SH-SY5Y (cell line): Measurements from ENCODE around the gene MBP.

Source experiments
- GATA2 ChIP-seq: IDR thresholded peaks from 2 replicates; pipeline ENCODE4 v1.6.1; 2011; ENCODE audit warnings: mild to moderate bottlenecking, low read depth, low read length
- GATA3 ChIP-seq: IDR thresholded peaks from 2 replicates; pipeline ENCODE4 v1.6.1; 2011; ENCODE audit warnings: low read depth, mild to moderate bottlenecking, low read length, moderate library complexity

Gene MBP

DNA sequence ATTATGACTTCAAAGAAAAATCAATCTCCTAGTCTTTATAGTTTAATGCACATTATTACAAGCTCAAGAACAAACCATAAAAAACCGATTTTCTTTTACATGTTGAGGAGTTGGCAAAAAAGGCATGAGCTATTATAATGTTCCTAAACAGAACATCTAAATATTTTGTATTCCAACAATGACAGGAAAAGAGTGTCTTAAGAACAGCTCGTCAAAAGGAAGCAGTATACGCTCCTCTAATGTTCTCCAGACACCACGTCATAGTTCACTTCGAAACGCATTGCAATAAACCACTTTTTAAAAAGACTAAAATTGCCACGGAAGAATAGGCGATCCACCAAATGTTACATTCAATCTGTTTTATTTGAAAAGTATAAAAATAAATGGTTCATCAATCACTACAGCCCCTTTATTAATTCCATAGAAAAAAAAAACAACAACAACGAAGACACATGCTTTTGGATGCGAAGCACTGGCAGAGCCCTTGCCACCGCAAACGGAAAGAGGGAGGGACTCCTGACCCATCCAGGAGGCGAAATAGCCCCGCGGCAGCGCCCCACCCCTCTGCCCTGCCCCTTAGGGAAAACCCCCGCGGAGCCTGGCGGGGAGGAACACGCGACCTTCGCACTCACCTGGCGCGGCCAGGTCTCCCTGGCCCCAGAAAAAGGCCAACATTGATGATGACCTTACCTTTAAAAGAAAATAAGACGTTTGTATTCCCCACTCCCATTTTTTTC, 45.8 kb downstream of the MBP start:
- TF ChIP-seq GATA2 (no peak), GATA3 (no peak)

DNA sequence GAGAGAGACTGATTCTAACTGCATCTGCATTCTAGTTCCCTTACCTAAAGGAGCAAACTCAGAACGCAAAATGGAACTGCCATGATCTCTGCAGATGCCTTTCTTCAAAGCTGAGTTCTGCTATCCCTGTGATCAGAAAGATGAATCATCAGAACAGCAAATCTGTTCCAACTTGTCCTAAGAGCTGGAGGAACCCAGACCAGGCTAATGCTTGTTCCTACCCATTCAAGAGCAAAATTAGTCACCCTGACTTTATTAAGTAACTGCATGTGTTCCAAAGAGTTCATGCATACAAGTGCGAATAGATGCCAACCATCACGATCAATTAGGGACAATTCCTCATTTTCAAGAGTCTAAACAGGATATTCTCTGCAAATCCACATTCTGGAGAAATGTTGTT, 46.5 kb downstream of the MBP start:
- TF ChIP-seq GATA2 = no peak
- no peak for TF ChIP-seq GATA3

GRCh38 chr18:77084688-77085035, 47.9 kb downstream of the MBP start:
- no peak for TF ChIP-seq GATA3
- no peak for TF ChIP-seq GATA2

GRCh38 chr18:77082316-77082955, 50.1 kb downstream of the MBP start:
- no peak for TF ChIP-seq GATA3
- no peak for TF ChIP-seq GATA2

DNA sequence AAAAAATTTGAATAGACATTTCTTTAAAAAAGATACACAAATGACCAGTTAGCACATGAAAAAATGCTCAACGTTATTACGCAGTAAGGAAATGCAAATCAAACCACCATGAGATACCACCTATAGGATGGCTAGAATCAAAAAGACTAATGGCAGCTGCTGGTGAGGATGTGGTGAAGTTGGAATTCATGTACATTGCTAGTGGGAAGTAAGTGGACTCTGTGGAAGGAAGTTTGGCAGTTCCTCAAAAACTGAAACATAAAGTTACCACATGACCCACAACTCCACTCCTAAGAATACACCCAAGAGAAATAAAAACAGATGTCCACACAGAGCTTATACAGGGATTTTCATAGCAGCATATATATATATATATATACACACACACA, 51.2 kb downstream of the MBP start:
- TF ChIP-seq GATA3 (no peak), GATA2 (no peak)

DNA sequence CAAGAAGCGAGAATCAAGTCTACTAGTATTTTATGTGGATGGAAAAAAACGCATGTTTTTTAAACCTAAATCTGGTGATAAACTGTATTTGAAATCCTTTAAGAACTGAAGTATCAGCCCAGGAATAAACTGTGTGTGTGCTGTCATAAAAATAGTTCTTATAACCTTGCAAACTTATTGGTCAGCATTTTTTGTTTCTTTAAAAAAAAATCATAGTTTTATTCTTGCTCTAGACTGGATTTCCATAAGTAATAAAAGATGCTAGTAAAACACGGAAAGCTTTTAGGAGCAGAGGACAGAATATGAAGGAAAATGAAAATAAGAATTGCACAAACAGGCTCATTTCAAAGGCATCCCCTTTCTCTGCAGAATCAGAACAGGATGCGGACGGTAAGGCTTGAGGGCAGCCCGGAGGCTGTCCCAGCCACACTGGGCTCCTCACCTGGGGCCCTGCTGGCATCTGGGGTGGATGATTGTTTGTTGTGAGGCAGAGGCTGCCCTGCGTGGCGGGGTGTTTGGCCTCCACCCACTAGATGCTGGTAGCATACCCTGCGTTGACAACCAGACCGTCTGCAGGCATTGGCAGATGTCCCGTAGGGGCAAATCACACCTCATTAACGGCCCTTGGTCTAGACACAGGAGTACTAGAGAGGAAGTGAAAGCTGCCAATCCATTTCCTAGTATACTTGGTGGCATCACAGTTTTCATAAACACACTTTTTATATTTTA, 52.5 kb downstream of the MBP start:
- TF ChIP-seq GATA2 (no peak), GATA3 (no peak)

DNA sequence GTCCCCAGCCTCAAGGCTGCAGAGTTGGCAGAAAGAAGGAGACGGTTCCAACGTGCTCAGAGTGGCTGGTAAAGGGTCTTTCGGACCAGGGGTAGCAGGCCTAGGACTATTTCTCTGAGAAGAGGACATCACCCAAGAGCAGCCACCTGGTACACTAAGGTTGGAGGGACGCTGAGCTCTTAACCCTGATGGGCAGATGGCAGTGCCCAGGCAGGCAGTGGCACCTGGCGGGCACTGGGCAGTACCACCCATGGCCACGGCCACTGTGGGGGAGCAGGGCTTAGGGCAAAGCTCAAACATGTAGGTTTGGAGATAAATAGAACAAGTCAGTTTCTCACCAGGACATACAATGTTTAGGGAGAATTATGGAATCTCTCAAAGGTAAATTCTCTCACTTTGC, 53.5 kb downstream of the MBP start:
- TF ChIP-seq GATA2 (no peak), GATA3 (no peak)

DNA sequence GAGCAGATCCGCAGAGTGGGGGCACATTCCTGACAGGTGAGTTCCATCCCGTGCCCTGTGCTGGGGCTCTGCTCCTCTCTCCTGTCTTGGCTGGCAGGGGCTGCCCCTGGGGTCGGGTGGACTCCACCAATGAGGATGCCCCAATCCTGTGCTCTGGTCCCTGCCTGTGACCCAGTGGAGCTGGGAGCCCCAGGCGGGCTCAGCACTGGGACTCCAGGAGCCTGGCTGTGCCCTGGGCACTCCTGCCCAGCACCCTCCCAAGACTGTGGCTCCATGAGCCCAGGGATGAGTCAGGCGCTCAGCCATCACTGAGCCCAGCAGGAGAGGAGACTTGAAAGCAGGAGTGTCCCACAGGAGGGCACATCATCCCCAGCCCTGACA, 53.9 kb downstream of the MBP start:
- no peak for TF ChIP-seq GATA3
- no peak for TF ChIP-seq GATA2

- TF ChIP-seq GATA2 (no peak), GATA3 (no peak)
These were observed 54.5 kb downstream of the MBP start for GRCh38 chr18:77077941-77078689.

DNA sequence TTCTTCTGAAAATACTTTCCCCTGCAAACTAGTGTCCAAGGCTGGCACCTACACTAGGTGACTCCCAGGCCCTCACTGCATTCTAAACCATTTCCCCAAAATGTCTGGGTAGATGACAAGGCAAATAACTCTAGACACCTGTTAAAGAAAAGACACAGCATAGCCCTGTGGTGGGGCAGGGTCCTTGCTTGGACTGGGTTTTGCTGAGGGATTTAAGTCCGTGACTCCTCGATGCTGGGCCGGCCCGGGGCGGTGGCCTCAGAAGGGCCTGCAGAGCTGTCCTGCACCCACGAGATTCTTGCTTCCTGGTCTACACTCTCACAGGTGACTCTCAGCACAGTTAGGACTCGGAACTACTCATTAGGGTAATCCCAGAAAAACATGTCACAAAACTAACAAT, 55.2 kb downstream of the MBP start:
- TF ChIP-seq GATA2 = no peak
- TF ChIP-seq GATA3 = no peak

DNA sequence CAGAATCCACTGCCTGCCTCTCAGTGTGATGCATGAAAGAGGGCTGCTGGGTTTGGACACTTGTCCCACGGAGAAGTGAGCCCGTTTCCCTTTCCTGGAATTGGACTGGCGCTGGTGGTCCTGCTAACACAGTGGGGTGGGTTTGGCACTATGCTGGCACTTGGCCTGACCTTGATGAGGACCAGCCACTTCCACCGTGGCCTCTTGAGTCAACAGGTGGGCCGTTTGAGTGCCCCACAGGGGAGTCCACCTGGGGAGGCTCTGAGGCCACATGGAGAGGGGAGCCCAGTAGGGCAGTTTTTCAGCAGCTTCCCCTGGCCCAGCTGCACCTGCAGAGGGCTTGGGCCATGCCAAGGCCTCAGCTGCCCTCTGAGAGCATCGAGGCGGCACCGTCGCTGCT, 56.5 kb downstream of the MBP start:
- TF ChIP-seq GATA2 = no peak
- TF ChIP-seq GATA3 = no peak

DNA sequence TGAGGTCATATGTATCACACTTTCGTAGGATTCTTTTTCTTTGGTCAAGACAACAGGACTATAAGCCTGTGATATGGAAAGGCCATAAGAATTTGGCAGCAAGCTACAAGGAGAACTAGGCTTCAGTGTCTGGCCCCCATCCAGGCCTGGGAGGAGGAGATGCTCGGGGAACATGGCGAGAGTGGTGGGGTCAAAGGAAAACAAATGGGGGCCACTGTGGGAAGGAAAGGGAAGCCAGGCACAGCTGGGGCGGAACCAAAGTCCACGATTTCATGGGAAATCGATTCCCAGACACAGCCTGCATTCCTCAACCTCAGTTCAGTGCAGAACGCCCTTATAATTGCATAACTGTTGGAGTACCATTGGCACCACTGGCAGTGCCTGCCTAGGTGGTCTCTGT, 58.2 kb downstream of the MBP start:
- TF ChIP-seq GATA2 = no peak
- no peak for TF ChIP-seq GATA3

- TF ChIP-seq GATA2 (no peak), GATA3 (no peak)
These were observed 59.1 kb downstream of the MBP start for GRCh38 chr18:77073336-77074093.

GRCh38 chr18:77072566-77072965, 60.0 kb downstream of the MBP start:
- TF ChIP-seq GATA3 (no peak), GATA2 (no peak)
